Renal pelvis (tissue), 4 donors: ENCODE results near the gene SMG1. TPM values are rescaled to one million over a fixed set of nuclear protein-coding genes. Genes with fewer than 3 reads are reported as not detected.

Experiments used
- DNase-seq: peaks from one replicate; pipeline ENCODE4 v3.0.0-alpha.2; 2013
- polyA plus RNA-seq, 3 donors: library from polyadenylated mRNA; unstranded; fragments of 120-200 nt; gene quantifications; one replicate each; pipeline ENCODE4 v1.2.1, GENCODE V29; 2013; ENCODE audit not compliant: insufficient read length in 3 of 3

SMG1 gene
- polyA plus RNA-seq, 3 donors: 46.2 to 86.2 (median 75.4) TPM

DNA sequence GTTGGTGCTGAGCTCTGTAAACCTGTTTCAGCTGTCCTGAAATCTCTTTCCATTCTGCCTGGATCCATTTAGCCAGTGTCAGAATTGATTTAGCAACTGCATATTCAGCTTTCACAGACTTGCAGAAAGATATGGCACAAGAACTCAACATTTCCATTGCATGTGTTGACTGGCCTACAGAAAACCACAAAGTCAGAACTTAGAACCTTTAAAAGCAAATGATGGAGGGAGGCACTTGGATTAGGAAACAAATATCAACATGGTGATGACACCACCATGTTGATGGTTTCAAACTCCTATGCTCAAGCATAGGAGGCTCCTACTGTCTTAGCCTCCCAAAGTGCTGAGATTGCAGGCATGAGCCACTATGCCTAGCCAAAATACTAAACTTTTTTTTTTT is 72.5 kb downstream of the SMG1 start:
- no peak for DNase-seq

DNA sequence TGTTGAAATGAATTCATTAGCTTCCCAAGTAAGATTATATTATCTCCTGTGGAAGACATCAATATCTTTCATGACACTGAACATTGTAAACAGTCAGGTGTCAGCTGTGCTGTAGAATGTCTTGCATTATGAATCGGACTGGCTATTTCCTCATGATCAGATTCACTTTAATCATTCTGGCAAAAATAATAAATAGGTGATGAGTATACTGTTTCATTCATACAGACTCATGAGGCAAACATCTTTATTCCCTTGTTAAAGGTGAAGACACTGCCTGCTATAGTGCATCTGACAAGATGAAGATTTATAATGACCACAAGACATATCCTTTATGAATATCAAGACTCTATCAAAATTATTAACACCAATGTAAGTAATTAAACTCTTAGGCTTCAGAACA is 73.6 kb downstream of the SMG1 start:
- no peak for DNase-seq

DNA sequence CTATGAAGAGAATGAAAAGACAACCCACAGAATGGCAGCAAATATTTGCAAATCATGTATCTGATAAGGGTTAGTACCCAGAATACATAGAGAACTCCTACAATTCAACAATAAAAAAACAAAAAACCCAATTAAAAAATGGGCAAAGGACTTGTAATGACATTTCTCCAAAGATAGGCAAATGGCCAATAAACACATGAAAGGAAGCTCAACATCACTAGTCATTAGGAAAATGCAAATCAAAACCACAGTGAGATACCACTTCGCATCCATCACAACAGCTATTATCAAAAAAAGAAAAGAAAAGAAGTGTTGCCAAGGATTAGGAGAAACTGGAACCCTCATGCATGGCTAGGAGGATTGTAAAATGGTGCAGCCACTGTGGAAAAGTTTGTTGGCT is 79.8 kb downstream of the SMG1 start:
- no peak for DNase-seq

DNA sequence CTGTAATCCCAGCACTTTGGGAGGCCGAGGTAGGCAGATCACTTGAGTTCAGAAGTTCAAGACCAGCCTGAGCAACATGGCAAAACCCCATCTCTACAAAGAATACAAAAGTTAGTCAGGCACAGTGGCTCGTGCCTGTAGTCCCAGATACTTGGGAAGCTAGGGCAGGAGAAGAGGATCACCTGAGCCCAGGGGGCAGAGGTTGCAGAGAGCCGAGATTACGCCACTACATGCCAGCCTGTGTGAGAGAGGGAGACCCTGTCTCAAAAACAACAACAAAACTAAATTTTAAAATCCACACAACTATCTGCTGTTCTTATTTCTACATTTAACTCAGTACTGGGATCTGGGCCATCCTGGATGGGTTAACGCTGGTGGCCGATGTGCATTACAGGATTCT is 83.6 kb downstream of the SMG1 start:
- no peak for DNase-seq

DNA sequence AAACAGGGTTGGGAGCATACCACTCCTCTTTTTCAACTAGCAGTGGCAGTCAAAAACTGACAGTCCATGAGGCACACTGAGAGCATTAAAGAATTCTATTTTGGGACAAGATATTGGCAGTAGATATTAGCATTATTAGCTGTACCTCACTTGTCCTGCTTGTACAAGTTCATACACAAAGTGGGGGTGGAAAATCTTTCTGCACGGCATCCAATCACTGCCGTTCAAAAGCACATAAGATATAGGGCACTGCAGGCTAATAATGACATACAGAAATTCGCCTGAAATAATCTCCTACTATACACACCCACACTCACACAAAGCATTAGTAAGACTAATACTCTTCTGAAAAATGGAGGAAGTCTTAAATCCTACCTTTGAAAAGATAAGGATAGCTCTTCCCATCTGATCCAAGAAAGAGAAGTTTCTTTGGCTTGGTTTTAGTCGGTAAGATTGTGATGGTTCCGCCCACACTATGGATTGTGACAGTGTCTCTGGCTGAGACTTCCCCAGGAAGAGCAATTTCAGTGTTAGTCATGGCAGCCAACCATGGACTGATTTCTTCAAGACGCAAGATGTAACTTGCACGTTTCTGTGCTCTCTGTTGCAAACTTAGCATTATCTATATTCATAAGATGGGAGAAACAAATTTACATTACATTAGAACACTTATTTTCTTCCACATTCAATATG is 84.2 kb downstream of the SMG1 start:
- no peak for DNase-seq

DNA sequence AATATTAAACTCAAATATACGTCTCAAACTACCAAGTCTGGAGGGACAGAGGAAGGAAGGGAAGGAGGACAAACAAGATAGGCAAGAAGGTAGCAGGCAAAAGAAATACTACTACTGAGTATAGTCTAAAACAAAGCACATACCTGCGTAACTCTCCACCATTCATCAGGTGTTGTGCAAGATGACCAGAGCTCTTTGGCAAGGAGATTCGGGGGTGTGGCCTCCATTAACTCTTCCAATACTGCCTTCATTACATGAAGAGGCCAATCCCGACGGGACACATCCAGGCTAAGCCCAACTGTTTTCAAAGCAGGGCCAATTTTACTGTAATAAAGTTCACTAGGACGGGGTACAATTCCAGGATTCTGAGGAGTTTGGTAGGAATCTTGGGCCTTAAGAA is 86.7 kb downstream of the SMG1 start:
- no peak for DNase-seq

DNA sequence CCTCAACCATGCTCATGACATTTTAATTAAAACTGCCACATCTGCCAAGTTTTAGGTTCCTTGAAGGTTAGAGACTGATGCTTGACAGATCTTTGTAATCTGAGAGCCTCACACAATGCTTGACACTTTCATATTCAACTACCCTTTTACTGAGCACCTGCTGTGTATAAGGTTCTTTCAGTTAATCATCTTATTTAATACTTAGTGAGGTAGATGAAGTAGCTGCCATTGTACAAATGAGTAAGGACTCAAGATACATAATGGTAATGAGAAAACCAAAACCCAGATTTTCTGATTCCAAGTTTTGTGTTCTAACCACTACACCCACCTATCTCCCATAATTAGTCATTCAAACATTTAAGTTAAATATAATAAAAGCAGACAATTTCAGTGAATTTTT is 89.5 kb downstream of the SMG1 start:
- no peak for DNase-seq

DNA sequence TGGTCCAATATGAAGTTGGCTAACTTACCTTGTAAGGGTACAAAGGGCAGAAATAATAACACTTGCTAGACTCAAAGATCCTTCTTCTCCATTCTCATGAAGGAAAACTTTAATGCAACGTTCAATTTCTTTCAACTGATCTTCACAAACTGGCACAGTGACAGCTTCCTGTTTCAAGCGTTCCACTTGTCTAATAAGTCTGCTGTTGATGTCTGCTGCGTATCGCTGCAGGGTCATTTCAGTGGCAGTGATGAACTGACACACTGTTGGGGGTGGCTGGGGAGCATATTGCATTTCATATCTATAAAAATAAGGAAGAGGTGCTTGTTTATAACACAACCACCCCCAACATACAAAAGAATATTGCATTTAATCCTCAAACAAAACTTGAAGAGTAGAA is 91.3 kb downstream of the SMG1 start:
- DNase-seq: no peak

DNA sequence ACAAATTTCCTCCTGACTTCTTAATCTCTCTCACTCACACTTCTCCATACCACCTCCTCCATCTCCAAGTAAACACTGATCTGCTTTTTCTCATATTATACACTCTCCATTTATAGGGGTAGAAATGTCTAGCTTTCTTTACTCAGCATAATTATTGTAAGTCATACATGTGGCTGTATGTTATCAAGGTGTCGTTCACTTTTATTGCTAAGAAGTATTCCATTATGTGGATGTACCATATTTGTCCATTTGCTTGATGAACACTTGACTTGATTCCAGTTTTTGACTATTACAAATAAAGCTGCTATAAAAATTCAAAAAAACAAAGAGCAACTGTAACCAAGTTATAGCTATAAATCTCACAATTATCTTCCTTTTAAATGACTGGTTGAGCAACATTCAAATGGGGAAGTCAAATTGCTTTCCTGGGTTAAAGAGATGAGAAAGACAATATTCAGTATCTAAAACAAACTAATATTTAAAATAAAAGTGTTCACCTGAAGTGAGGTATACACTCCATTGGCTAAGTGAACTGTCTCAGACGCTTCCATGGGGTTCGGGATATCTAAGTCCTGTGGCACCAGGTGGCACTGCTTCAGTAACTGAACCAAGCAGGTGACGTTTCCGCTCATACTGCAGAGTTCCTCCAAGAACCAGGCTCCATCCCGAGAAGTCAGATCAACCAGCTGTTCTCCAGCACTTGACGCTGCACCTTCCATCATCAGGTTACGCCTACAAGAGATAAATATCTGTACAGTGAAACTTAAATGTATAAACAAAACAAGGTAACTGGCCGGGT is 92.3 kb downstream of the SMG1 start:
- no peak for DNase-seq

DNA sequence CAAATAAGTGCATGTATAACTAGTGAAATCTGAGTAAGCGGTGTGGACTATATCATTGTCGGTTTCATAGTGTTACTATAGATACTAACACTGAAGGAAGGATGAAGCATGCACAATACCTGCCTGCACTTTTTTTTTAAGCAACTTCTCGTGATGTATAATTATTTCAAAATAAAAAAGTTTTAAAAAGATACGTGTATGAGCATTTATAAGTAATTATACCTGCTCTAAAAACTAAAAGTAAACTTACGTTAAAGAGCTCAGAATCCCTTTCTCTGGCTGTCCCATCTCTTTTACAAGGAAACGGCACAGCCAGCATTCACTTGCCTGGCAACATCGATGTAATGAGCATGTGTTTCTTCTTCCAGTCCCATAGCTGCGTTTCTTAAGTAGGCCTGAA is 93.6 kb downstream of the SMG1 start:
- no peak for DNase-seq

DNA sequence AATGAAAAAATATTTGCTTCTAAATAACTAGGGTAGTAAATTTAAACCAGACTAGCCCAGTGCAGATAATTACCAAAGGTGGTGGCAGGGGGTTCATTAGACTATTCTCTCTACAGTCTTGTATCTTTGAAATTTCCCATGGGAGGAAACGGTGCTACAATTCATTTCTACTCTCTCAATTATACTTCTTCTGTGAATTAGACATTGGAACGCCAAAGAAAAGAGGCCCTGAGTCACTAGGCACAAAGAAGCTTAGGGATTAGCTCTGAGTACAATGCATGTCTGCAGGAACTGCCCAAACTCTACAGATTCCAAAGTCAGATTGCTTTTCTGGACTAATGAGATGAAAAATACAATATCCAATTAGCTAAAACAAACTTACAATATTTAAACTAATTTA is 94.2 kb downstream of the SMG1 start:
- no peak for DNase-seq

DNA sequence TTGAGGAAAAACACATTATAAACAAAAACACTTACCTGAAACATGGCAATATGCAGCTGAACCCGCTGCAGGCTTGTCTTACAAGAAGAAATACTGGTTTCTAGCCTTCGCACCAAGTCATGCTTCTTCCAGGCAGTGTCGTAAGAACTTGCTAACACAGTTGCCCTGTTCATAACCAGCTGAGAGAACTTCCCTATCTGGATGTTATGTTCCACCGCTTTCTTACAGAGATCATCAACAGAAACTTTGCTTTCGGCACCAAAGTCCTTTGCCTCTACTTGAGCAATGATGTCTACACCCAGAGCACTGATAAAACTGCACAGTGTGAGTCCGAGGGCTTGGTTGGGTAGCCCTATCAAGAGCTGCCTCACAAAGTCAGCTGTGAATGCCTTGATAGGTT is 97.0 kb downstream of the SMG1 start:
- no peak for DNase-seq

DNA sequence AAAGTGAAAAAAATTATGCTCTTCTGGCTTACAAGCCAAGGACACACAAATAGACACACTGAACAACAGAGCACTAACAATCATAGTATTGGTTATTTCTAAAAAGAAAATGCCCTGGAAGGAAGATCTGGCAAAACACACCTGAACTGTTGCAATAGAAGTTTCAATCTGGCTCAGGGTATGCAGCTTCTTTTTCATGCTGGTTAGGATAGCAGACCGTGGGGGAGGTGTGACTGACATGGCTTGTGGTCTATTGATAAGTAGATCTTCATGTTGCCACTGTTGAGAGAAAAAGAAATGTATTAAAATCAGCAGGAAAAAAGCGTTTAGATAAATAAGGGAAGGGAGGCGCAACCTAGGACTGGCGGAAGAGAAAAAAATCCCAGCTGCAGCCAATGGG is 98.3 kb downstream of the SMG1 start:
- DNase-seq: no peak

DNA sequence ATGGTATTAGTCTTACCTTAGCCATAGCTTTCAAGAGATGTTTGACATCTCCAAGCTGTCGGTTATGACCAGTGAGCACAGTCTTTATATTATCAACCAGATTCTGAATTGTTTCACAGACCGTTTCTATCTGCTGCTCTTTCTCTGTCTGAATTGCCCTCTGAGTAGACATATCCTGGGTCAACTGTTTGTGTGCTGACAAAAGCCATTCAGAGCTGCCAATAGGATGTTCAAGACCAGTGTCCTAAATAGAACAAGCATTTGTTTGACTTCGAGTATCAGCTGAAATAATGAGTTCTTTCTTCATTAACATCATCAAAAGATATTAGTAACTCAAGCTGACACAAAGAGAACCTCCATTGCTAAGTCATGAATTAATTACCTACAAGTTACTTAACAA is 109.9 kb downstream of the SMG1 start:
- DNase-seq: no peak

DNA sequence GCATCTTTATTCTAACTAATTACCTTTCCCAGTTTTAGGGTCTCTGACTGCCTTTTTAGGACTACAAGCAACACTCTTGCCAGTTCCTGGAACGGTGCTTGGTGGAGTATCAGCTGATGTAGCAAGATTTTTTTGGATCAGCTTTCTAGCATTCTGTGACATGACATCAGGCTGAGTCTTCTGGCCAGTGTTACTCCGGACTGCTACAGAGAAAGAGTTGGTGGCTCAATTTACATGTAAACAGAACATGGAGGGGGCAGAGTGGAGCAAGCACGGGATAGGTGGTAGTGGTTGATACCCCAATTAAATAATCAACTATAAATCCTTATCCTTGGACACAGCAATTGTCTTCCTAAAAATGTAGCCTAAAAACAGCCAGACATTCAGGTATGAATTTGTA is 114.3 kb downstream of the SMG1 start:
- DNase-seq: no peak

DNA sequence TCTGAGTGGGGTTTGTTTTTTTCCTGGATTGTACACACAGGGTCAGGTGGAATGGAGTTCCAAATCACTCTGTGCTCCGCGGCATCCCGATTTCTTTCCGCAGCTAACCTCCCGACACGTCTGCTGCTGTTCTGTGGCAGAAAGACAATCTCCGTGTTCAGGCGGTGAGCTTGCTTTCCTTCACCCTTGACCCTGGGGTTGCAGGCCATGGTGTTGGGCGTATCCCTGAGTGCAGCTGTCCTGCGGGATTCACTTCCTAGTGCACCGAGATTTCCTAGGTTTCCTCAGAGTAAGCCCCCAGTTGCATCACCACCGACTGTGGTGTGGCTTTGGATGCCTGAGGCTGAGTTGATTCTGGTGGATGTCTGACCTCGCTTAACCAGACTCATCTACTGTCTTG is 117.0 kb downstream of the SMG1 start:
- DNase-seq: no peak

DNA sequence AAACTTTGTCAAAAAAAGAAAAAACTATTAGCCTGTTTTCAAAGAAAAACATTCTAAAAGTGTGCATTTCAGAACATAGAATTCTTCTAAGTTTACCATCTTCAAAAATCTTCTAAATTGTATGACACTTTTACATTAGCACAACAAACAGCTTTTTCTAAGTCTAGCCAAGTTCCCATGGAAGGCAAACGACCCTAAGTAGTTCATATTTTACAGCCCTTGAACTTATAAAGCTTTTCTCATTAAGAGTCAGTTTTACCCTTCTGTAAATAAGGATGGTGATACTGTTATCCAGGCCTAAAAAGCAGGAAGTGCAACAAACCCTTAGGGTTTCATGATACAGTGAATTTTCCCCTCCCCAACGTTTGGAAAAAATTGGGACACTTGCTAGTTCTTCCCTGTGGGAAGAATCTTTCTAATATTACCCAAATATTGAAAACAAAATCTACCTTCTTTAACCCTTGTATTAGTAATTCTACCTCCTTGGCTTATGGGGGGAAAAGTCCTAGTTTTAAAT is 120.9 kb downstream of the SMG1 start:
- DNase-seq: no peak

DNA sequence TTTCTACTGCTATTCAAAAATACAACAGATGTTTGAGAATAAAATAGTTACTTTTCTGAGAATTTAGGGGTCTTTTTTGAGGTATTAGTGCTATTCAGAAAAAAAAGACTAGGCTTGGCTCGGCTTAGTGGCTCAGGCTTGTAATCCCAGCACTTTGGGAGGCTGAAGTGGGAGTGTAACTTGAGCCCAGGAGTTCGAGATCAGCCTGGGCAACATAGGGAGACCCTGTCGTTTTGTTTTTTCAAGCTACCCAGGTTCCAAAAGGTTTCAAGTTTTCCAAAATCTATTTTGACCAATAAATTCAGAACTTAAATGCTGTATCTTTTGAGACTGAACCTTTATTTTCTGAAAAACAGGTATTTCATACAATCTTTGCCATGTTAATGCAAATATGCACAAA is 121.7 kb downstream of the SMG1 start:
- DNase-seq: no peak

DNA sequence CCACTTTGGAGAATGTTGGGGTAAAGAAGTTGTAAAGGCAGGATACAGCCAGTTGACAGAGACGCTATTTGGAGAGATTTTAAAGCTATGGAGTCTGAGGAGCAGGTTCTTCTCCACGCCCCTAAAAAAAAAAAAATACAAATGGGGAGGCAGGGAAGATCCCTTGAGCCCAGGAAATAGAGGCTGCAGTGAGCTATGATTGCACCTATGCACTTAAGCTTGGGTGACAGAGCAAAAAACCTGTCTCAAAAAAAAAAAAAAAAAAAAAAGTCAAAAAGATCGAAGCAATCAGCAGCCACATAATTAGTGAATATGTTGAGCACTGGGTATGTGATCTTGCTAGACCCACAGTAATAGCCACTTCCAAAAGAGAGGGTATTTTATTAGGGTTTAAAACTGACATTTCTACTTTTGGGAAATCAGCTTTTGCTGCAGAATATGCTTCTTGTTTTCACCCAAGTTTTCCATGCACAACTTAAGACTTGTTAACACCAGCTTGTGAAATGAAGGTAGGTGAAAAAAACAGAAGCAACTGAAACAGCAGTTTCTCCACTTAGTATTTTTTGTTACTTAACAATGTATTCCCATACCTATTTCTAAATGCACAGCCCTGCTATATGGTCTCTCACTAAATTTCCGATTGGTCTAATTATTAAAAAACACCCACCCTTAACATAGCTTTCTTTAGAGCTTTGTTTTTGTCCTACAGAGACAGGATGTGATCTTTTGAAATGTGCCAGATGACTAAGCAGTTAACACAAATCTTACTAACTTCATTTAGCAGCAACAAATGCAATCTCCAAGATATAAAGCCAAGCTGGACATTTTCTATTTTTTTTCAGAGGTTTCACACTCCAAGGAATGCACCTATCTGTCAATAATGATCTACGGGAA is 122.4 kb downstream of the SMG1 start:
- DNase-seq: no peak

DNA sequence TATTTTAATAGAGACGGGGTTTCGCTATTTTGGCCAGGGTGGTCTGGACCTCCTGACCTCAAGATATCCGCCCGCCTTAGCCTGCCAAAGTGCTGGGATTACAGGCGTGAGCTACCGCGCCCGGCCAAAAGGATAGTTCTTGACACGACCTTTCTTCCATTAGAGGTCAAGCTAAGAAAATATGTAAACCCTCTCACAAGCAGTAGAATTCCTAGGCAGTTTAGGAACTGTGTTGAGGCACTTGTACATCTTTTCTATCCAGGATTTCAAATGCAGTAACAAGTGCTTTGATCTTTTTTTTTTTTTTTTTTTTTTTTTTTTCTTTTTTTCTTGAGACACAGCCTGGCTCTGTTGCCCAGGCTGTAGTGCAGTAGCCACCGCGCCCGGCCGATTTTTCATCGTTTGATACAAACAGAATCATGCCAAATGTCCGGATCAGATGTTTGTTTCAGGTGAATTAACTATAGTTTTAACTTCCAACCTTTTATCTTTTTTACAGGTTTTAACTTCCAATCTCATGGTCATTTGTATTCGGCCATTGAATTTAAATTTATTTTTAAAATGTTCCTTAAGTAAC is 123.4 kb downstream of the SMG1 start:
- DNase-seq: no peak

DNA sequence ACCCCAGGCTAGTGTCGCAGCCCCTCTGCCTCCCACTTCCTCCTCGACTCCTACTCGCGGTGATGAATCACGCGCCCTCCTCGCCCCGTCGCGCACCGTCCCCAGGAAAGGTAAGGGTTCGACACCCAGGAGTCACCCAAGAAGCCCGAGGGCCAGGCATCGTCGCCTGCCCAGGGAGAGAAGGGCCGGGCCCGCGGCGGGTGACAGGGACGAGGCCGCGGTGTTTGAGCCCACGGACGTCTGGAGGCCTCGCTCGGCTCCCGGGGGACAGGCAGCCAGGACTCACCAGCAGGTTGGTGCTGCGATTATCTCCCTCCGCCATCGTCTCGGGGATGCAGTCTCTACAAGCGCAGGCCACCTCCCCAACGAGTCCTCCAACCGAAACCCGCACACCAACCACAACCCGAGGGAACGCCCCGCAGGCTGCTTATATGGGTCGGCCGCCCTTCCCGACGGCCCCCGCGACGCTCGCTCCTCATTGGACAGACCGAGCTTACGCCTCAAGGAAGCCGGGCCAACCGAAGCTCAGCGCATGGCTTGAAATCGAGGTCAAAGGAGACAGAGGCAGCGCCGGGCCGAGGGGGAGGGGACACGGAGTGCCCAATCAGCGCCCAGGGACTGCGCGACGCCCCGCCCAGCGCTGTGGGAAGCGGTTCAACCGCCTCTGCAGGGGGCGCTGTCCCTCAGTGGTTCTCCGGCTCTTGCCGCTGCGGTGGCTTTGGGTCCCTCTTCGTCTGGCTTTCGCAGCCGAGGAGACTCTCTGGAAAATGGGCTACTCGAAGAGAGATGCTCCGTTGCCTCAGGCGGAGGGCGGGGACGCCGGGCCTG is 124.8 kb downstream of the SMG1 start, which contains the start of gene ARL6IP1:
Gene ARL6IP1, minus strand, starts transcription at position 405 of the 828 bp plus-strand sequence. Its CDS starts 83 bp downstream, at position 322.
- DNase-seq: peak; percentile 99
